NT2/D1 (cell line): ENCODE data around the gene TINCR.

Experiments
- YY1 ChIP-seq: IDR thresholded peaks from 2 replicates; pipeline ENCODE4 v1.6.1; 2011; ENCODE audit not compliant: insufficient read length, insufficient read depth
- ZNF274 ChIP-seq: IDR thresholded peaks from 2 replicates; pipeline ENCODE4 v1.6.1; 2011; ENCODE audit warnings: mild to moderate bottlenecking, low read depth, low read length

- TF ChIP-seq YY1 = no peak
- no peak for TF ChIP-seq ZNF274
Measured at GRCh38 chr19:5530701-5531100, 37.1 kb downstream of the TINCR start.
